ENCODE measurements around the gene REELD1. TPM values are rescaled to one million over a fixed set of nuclear protein-coding genes. Genes with fewer than 3 reads are reported as not detected.
A peak's percentile ranks its signal among the peaks of the same experiment; 100 is the strongest.

The REELD1 gene
- total RNA-seq, 1 experiment from 2014 or later: not detected

- DNase-seq (ENCODE audit: low spot score): no peak
These were observed 10.1 kb downstream of the REELD1 start for GRCh38 chr4:146224326-146224966.

DNA sequence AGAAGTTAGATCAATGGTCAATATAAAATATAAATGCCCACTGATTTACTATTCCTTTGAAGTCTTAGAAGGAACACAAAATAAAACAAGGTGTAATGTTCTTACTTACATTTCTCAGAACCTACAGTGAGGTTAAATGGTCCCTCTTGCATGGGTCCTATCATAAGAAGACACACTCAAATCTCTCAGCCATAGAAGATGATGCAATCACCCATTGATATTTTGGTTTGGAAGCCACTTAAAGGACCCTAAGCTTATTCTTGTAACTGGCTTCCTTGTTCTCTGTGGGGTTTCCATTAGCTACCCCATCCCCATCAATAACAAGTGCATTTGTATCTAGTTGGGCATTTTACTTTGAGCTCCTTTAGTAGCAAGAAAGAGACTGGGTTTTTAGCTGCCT is 15.1 kb downstream of the REELD1 start:
- no peak for DNase-seq (ENCODE audit: low spot score)

- no peak for DNase-seq (ENCODE audit: low spot score)
These were observed 17.9 kb downstream of the REELD1 start for GRCh38 chr4:146232131-146232722.

GRCh38 chr4:146235654-146236177 is 21.4 kb downstream of the REELD1 start:
- no peak for DNase-seq (ENCODE audit: low spot score)

GRCh38 chr4:146236216-146236615 is 21.9 kb downstream of the REELD1 start:
- DNase-seq (ENCODE audit: low spot score): no peak

- no peak for DNase-seq (ENCODE audit: low spot score)
These were observed 22.8 kb downstream of the REELD1 start for GRCh38 chr4:146237092-146237491.

DNA sequence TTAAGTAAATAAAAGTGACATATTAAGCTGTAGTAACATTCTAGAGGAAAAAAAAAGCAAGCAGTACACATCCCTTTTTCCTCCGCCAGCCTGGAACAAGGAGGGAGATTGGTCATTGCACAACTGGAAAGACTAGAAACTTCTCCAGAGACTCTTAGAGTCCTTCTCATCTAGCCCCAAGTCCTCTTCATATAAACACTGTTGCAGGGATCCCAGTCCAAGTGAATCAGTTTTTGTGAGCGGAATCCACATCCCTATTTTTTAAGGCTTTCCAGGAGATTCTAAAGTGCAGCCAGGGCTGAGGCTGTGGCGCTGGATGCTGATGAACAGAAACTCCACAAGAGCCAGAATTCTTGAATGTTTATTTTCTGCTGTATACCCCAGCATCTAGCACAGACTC is 23.8 kb downstream of the REELD1 start:
- no peak for DNase-seq (ENCODE audit: low spot score)

DNA sequence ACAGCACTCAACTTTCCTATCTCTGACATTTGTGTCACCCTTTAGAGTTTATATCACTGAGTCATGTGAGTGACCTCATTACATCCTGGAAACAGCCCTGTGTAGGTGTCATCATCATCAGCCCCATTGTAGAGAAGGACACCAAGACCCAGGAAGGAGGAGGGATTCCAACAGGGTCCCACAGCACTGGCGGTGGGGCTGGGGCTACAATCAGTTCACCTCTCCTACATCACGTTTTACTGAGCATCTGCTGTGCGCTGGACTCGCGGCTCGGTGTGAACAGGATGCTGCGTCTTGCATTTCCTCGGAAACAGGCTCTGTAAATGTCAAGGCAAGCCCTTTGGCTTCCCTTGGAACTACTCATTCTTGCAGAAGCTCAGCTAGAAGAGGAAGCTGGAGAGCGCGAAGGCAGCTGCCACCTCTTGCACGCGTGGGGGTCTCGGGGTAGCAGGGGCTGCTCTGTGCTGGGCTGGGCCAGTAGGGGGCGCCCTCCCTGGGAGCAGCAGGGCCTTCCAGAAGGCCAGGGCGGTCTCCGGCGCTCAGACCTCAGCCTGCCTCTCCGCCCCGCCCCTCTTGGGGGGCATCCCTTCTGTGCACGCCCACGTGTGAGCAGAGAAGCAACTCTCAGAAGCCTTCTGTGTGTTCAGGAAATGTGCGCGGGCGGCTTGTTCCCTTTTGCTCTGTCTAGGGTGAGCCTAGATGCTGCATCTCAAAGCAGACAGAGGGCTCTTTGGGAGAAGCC is 29.0 kb downstream of the REELD1 start:
- no peak for DNase-seq (ENCODE audit: low spot score)

- no peak for DNase-seq (ENCODE audit: low spot score)
These were observed 29.5 kb downstream of the REELD1 start for GRCh38 chr4:146243883-146244277.

DNA sequence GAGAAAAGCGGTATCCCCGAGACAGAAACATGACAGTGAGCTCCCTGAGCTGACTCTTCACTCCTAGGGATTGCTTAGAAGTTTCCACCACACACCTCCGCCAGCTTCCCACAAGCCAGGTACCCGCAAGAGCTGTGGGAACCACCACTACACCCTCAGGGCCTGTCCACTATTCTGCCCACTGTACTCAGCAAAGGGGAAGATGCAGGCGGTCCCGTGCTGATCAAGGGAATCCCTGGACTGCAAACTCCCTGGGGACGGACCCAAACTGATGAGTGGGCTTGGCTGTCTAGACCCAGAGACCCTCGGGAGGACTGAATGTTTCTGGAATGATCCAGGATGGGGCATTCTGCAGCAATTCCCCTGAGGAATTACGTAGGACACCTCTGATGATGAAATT is 30.2 kb downstream of the REELD1 start:
- DNase-seq (ENCODE audit: low spot score): no peak

GRCh38 chr4:146245246-146245645 is 30.9 kb downstream of the REELD1 start:
- DNase-seq (ENCODE audit: low spot score): no peak

GRCh38 chr4:146245850-146246249 is 31.5 kb downstream of the REELD1 start:
- no peak for DNase-seq (ENCODE audit: low spot score)

GRCh38 chr4:146246381-146246780 is 32.0 kb downstream of the REELD1 start:
- no peak for DNase-seq (ENCODE audit: low spot score)

GRCh38 chr4:146247356-146247755 is 33.0 kb downstream of the REELD1 start:
- no peak for DNase-seq (ENCODE audit: low spot score)

- DNase-seq (ENCODE audit: low spot score): no peak
These were observed 38.8 kb downstream of the REELD1 start for GRCh38 chr4:146252969-146253611.

DNA sequence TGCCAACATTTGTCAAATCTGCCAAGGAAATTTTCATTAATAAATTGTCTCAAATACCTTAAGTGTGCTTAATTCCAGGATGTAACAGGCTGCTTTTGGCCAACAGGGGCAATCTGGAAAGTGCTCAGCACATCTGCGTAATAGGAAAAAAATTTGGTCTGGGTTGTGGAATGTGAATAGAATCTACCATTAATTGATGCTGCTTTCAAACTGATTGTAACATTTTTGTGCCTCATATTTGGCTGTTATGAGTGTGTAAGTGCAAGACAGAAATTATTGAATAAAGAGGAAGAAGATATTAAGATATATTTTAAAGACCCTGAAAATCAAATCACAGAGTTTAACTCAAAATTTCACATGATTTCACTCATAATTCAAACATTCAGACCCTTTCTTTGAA is 41.1 kb downstream of the REELD1 start:
- DNase-seq (ENCODE audit: low spot score): no peak

- DNase-seq (ENCODE audit: low spot score): no peak
These were observed 41.5 kb downstream of the REELD1 start for GRCh38 chr4:146255874-146256273.

DNA sequence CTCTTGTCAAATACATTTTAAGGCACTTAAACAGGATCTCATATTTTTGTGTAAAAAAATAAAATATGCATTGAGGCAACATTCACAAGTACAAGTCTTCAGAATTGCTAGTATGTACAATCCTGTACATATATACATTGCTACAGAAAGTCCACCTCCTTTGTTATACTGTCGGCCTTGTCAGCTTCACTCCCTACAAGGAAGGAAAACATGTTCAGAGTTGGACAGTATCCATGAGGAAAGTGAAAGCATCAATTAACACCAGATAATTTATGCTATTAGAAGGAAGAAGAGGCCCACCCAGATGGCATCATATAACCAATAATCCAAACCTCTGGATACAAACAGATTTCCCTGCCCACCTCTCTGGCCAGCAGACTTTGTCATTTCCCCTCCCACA is 42.0 kb downstream of the REELD1 start:
- DNase-seq (ENCODE audit: low spot score): no peak

- no peak for DNase-seq (ENCODE audit: low spot score)
These were observed 43.2 kb downstream of the REELD1 start for GRCh38 chr4:146257511-146257910.

DNA sequence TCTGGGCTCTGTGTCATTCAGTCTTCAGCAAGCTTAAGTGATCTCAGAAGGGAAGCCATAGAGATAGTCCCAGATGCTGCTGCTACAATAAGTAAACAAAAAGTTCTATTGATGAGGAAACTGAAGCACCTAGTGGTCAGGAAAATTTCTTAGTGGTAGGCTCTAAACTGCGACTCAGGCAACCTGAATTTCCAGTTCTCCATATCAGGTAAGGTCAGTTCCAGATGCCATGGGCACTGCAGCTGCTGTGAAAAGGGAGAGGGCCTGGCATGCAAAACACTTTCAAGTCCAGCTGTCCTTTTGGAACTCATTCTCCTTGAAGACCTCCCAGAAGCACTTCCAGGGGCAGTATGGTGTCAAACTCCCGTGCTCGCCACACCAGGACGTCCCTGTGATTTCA is 46.2 kb downstream of the REELD1 start:
- DNase-seq (ENCODE audit: low spot score): peak; percentile 5

DNA sequence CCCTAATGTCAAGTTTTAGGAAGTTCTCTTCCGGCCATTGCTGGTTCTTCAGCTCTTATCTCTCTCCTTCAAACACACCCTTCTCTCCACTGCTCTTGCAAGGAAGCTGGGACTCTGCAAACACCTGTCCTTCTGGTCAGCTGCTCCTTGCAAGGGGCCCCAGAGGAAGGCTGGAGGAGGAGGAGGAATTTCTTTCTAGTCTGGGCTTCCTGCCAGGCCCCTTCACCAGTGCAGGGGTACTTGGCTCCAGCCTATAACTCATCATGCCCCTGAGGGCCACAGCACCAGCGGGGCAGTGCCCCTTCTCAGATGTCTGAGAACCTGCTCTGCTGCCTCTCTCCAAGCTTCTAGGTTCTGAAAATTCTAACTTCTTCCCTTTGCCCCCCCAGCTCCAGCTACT is 46.7 kb downstream of the REELD1 start:
- no peak for DNase-seq (ENCODE audit: low spot score)

- DNase-seq (ENCODE audit: low spot score): no peak
These were observed 49.5 kb downstream of the REELD1 start for GRCh38 chr4:146263793-146264192.

Measured in HT-29 (cell line).